GM19193 (cell line): Measurements from ENCODE around the gene ROBO2.

ENCODE experiments used
- POLR2A ChIP-seq: IDR thresholded peaks from 4 replicates; pipeline ENCODE4 v1.6.1; 2011; ENCODE audit not compliant: insufficient read depth, insufficient read length; ENCODE audit errors: extremely low read depth

Gene ROBO2

DNA sequence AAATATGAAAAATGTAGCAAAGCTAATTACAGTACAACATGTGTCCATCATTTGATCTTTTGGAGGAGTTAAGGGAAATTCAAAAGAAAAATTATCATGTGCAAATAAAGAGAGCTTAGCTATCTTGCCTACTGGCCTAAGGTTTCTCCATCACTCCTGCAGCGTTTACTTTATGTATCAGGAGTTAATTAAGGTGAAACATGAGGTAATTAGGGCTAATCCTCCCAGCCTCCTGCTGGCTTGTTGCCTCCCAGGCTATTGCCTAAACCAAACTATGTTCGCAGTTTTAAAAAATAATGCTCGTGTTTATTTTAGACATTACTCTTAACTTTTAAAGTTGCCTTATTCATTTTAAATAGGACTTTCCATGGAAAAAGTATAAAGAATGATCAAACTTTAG, 367.5 kb downstream of the ROBO2 start:
- TF ChIP-seq POLR2A, result no peak

DNA sequence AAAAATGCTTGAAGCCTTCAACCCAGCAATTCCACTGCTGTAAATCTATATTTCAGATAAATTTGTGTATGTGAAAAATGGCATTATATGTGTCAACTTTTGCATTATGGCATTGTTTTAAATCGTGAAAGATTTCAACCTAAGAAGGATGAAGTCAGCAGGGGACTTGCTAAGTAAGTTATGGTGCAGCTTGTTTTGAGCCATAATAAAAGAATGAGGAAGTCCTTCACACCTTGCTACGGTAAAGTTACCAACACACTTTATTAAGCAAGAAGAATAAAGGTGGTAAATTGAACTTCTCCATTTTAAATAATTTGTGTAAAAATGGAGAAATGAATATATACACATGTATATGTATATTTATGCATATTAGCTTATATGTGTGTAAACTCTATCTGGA, 371.4 kb downstream of the ROBO2 start:
- no peak for TF ChIP-seq POLR2A

DNA sequence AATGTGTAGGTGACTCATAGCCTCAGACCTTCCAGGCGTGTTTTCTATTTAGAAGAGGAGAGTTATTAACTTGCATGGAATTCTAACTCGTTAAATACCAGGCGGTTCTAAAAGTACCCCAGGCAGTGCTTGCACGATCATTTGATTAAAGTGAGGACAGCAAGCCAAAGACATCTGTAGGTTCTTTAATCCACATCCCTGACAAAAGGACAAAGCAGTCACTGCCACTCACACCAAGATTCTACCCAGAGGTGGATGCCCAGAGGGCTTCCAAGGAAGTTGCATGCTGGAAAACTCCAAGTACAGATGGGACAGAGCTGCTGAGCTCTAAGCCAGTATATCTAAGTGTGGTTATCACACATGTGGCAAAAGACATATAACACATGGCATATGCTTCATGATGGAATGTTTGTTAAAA, 372.1 kb downstream of the ROBO2 start:
- no peak for TF ChIP-seq POLR2A

DNA sequence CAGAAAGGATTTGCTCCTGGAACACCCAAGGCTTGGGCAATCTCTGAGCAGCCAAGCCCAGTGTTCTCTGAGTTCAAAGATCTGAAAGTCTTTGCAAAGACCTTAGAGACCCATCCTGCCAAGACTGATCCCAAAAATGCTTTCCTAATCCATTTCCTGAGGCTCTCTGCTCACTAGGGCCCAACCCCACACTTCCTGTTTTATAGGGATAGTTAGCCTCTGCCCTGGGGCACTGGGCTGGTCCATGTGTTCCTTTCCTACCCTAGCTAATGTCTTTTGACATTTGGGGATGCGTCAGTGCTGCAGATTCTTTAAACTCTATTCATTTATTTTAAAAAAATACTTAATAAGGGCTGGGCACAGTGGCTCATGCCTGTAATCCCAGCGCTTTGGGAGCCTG, 372.7 kb downstream of the ROBO2 start:
- TF ChIP-seq POLR2A, result no peak

DNA sequence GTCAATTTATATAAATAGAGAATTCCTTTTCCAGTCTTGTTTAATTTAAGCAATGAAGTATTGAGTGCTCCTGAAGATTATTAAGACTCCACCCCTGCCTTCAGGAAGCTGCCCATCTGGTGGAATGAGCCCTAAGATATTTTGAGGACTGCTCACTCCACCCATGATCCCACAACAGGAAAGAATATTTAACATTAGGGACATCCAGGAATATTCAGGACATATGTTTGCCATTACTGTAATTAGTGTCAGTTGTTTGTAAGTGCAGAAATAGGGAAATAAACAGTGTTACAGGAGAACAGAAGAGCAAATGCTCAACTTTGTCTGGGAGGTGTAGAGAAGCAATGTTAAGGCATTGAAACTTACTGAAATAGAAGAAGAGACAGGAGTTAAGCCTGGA, 375.0 kb downstream of the ROBO2 start:
- TF ChIP-seq POLR2A, result no peak

DNA sequence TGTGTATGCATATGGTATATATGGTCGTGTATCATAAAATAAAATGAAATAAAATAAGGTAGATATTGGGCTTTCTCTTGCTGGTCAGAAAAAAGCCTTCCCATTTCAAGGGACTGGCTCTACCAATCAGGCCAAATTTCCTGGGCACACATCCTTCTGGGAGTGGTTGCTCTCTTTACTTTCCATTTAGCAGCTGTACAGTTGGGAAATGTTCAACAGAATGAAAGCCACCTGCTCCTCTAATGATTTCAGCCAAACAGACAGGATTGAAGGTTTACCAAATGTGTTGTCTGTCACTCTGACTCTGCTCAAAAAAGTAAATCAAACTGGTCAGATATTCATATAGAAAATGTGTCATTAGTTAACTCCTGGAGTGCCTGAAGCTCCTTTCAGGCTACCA, 380.4 kb downstream of the ROBO2 start:
- TF ChIP-seq POLR2A, result no peak

DNA sequence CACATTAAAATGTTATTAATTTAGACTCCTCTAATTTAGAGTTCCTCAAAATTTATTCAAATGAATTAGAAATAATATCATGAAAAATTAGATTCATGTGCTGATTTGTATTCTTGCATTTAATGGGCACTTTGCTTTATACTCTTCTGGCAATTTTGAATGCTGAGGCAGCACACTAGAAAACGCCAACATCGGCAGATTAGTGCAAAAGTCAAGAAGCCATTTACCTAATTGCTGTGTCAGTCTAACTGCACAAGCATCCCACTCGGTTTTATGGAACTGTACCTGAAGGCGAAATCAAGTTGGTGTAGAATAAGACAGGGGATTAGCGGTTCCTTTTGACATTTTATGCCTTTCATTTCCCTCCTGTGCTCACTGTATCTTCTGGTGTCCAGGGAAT, 382.0 kb downstream of the ROBO2 start:
- TF ChIP-seq POLR2A, result no peak

DNA sequence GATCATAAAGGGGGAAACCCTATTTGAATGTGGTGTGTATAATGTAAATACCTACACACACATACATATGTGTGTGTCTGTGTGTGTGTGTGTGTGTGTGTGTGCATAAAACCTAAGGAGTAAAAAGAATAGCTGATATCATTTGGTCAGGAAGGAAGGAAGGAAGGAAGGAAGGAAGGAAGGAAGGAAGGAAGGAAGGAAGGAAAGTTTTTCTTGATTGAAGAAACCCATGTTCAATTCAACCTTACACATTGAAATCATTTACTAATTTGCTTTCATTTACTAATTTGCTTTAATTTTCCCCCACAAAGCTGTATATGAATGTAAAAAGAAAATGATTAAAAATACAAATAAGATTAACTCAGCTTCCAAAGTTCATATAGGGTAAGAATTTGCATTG, 386.6 kb downstream of the ROBO2 start:
- no peak for TF ChIP-seq POLR2A

DNA sequence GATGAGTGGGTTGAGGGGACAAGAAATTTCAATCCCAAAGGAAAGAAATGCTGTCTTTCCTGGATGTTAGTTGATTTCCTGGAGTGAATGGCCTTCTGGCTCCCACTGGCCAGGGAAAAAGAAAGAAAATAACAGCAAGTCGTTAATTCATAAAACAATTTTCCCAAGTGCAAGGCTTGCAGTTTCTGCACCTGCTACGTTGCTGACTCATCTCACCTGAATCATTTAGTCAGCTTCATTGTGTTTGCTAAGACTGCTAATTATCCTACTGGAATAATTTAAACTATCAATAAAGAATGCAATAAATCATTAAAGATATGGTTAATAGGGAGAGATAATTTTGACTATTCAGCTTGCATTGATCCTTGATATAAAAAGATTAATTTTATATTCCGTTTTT, 387.6 kb downstream of the ROBO2 start:
- TF ChIP-seq POLR2A, result no peak

DNA sequence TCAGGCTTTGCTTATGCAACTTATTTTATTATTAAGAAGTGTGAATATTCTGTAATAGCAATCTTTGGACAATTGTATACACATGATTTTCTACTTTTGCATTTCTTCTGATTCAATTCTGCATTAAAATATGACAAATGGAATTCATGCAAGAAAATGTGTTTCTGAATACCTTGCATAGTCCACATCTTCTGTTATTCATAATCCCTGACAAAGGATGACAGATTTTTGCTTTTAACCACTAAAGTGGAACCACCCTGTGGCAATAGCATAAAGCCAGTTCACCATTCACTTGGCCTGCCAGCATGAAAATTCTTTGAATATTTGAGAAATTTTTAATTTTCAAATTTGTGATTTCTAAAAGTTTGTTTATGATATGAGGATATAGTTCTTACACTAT, 397.0 kb downstream of the ROBO2 start:
- no peak for TF ChIP-seq POLR2A

DNA sequence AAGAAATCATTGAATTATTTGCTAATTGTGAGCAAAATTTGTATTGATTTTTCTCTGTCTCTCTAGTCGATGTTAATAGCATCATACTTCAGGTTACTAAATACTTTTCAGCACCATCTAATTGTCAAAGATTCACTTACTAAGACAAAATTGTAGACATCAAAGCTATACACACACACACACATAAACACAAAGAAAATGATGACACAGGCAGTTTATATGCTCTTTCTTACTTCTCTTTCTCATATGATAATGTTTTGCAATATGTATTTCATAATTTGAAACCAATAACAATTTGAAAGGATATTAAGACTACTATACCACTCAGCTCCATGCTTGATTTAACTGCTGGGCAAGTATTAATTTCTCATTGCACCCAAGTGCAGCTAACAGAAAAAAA, 406.2 kb downstream of the ROBO2 start:
- TF ChIP-seq POLR2A, result no peak

DNA sequence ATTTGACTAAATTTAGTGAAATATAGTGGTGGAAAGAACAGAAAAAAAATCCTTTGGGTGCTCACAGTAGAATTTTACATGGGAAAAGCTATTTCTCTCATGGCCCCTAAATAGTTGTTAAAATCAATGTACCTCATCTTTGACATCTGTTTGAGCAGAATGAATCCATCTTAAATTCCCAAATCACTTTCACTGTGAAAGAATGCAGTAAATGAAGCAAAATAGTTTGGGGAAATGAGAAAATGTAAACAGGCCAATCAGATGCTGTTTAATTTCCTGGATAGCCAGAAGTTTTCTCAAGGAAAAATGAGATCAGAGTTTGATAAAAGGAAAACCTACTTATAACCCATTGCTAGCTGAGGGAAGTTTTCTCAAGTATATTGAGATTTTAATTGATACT, 406.9 kb downstream of the ROBO2 start:
- TF ChIP-seq POLR2A, result no peak

DNA sequence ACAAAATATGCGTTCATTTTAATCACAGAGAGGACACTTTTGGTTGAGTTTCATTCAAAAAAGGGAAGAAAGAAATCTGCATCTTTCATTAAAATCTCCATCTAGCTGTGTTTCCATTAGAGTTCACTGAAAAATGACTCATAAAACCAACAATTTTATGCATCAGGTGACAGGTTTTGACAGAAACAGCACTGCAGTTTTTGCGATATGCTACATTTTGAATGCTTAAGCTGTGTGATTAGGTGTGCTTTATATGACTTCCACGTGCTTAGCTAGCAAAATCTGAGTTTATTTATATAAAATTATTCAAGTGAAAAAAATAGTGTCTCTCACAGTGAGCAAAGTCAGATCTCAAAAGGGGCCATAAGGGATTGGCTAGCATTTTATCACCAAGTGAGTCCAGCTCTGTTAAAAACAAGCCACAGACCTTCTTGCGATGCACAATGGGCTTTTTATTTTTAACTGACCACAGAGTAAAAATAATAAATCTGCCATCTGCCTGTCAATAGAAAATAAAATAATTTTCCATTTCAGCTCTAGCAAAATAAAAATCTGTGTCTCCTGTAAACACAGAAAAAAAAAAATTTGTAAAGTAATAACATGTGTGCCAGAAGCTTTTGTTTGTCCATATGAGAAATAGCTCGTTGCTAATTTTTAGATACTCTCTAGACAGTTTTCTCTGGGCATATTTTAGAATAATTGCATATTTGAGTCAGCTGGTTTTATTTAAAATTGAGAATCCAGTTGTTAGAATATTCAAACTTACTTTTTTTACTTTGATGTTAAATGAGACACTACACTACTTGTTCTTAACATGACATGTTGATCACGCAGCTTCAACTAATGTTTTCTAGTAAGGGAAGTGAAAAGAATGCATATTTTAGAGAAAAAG, 409.8 kb downstream of the ROBO2 start:
- no peak for TF ChIP-seq POLR2A

DNA sequence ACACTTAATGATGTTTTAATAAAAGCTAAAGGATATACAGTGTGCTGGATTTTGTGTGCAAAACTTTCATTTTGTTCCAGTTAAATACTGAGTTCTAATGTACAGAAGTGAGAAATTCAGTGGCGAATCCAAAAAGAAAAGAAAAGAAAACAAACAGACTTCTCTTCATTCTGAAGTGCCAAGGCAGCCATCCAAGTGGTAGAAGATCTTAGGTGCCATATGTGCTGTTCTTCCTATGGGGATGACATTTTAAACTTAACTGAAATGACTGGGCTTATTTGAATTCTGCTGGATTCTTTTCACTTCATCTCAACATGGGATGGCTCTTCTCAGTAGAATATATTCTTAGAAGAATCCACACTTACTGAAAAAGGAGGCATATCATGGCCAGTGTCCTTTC, 416.5 kb downstream of the ROBO2 start:
- TF ChIP-seq POLR2A, result no peak

DNA sequence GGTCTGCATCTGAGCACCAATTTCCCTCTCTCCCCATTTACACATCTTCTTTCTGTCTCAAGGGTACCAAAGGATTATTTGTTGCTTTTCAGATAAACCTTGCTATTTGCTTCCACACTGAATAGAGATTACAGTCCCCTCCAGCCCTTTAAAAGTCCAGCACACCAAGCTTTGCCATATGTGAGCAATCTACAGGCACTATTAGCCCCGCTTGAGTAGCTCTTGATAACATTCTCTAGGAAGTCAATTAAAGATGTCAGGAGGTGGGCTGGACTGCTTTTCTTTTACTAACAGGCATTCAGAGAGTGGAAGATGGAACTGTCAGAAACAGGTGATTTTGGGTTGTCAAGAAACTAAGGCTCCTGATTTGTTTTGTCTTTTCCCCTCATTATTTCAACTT, 417.0 kb downstream of the ROBO2 start:
- TF ChIP-seq POLR2A, result no peak

DNA sequence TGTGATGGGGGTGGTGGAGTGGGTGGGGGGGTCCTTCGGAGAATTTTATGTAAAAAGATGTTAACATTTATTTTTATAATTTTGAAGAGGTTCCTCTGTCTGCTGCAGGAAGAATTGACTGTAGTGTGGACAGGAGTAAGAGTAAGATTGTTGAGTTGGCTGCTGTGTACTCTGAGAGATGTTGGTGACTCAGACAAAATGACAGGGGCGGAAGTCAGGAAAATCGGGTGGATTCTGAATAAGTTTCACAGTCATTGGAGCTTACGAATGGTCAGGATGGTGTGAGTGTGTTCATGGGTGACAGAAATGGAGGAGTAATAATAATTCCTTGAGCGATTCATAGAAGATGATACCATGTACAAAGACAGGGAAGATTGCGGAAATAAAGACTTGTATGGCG, 420.0 kb downstream of the ROBO2 start:
- no peak for TF ChIP-seq POLR2A

DNA sequence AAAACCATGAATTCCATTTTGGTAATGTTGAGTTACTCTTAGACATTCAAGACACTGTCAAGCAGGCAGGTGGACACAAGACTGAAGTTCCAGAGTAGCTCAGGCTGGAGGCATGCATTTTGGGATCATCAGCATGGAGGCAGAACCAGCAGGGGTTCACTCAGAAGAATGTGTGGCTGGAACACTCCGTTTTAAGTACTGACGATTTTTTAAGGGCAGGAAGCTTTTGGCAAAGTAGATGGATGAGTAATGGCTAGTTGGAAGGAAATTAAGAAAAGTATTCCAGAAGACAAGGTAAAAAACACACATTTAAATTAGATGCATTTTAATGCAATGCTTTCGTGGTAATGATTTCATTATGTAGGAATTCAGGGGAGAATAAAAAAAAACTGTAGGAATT, 420.4 kb downstream of the ROBO2 start:
- TF ChIP-seq POLR2A, result no peak
